Choroid plexus epithelial cell (primary cell): Measurements from ENCODE around the gene CEND1.

ENCODE experiments used
- DNase-seq: peaks from one replicate; pipeline ENCODE4 v3.0.0-alpha.2; 2010; ENCODE audit warnings: low read depth
- H3K4me3 ChIP-seq: 2 replicates; pipeline ENCODE4 v1.5.1; 2011; ENCODE audit warnings: low read depth, mild to moderate bottlenecking, control low read depth, low read length, moderate library complexity
- TF ChIP-seq, protein P1 (sequence below): conservative IDR thresholded peaks from 2 replicates; pipeline ENCODE4 v1.5.1; 2011; ENCODE audit warnings: low read depth, mild to moderate bottlenecking, control low read depth, inconsistent platforms, low read length, moderate library complexity

Gene CEND1

DNA sequence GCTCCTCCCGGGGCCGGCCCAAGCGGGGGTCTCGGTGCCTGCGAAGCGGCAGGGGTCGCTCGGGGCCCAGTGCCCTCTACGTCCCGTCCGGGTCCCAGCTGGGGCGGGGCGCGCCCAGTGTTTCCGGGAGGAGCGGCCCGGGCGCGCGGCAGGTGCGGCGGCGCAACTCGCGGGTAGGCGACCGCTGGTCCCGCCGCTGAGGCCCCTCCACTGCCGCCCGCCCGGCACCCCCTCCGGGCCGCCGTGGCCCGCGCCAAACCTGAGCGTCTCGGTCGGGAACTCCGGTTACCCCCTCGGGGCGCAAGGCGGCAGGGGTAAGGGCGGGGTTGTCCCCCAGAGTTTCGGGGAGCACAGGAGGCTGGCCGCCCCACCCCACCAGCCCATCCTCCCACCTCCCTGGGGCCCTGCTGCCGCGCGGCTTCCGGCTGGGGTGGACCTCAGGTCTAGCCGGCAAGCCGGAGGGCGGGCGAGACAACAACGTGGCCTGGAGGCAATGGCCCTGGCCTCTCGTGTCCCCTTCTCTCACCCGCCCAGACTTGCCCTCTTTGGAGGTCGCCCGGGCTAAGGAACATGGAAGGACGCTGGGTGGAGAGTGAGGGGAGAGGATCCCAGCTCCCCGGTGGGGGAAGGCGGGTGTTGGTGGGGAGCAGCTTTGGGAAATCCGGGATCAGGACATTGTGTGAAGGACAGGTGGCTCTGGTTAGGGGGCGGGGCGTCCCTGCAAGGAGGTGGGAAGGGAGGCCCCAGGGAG lies 37.4 kb upstream of the CEND1 start:
- H3K4me3 ChIP-seq, result peak overlapping the region; percentile 34
- TF ChIP-seq, protein P1, sequence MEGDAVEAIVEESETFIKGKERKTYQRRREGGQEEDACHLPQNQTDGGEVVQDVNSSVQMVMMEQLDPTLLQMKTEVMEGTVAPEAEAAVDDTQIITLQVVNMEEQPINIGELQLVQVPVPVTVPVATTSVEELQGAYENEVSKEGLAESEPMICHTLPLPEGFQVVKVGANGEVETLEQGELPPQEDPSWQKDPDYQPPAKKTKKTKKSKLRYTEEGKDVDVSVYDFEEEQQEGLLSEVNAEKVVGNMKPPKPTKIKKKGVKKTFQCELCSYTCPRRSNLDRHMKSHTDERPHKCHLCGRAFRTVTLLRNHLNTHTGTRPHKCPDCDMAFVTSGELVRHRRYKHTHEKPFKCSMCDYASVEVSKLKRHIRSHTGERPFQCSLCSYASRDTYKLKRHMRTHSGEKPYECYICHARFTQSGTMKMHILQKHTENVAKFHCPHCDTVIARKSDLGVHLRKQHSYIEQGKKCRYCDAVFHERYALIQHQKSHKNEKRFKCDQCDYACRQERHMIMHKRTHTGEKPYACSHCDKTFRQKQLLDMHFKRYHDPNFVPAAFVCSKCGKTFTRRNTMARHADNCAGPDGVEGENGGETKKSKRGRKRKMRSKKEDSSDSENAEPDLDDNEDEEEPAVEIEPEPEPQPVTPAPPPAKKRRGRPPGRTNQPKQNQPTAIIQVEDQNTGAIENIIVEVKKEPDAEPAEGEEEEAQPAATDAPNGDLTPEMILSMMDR, result no peak
- no peak for DNase-seq

DNA sequence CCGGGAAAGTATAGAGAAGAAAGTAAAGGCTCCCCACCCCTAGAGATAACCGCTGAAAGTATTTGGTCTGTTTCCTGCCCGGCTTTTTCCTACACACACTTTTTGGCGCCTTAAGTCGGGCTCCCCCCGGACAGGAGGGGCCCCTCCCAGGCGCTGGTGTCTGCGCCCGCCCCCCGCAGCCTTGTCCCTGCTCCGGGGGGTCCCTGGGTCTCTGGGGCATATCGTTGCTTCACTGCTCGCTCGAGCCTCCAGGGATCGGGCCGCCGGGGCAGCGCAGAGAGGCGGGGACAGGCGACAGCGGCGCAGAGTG lies 36.9 kb upstream of the CEND1 start:
- no peak for DNase-seq
- H3K4me3 ChIP-seq, result peak overlapping the region; percentile 34
- TF ChIP-seq, protein P1, result no peak

DNA sequence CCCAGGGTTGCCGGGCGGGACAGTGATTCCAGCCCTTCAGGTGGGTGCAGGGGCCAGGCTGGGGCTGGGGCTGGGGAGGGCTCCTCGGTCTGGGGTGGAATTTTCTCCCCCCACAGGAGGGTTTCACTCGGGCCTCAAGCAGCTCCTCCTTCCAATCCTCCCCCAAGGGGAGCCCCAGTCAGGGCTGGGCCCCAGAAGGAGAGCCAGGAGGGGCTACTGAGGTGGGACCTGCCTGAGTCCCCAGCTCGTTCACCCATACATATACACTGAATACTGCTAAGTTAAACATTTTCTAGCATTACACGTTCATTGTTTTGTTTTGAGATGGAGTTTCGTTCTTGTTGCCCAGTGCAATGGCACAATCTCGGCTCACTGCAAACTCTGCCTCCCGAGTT lies 36.3 kb upstream of the CEND1 start:
- TF ChIP-seq, protein P1, result no peak
- H3K4me3 ChIP-seq, result no peak overlapping the region
- no peak for DNase-seq

DNA sequence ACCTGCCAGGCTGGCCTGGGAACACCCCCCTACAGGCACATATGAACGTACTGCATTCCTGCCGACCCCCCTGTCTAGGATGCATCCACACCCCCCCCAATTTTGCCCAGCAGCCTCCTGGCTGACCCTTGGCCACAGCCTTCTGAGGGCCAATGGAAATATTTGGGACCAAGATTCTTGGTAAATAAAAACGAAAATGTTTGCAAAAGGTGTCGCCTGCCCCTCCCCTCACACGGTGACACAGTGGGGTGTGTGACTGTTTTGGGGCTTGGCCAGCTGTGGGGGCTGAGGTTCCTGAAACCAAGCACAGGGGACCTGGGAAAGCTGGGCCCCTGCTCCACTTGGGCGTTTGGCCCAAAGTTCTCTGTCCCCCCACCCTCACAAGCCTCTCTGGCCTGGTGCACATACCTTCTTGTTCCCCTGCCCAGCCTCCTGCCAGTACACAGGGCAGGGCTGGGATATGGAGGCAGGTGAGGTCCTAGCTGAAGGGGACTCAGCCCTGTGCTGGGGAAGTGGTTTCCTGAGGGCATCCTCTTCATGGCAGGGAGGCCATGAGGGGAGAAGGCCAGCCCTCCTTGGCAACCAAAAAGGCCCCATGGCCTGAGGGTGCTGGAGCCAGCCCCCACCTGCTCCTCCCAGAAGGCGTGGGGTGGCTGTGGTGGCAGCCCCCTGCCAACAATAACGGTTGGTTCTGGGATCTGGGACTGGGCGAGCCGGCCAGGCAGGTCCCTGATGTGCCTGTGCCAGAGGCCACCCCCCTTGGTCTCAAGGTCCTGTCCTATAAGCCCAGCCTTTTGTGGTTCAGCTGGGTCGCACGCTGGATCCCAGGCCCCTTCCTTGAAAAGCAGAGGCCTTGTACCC lies 35.7 kb upstream of the CEND1 start:
- TF ChIP-seq, protein P1, result no peak
- H3K4me3 ChIP-seq, result no peak overlapping the region
- no peak for DNase-seq

DNA sequence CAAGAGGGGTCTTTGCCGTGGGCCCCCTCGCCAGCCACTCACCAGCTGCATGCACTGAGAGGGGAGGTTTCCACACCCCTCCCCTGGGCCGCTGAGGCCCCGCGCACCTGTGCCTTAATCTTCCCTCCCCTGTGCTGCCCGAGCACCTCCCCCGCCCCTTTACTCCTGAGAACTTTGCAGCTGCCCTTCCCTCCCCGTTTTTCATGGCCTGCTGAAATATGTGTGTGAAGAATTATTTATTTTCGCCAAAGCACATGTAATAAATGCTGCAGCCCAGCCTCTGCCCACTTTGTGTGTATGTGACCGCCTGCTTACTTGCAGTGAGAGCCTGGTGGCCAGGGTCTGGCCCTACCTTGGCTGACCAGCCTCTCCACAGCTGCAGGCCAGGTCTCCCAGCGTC lies 35.1 kb upstream of the CEND1 start:
- DNase-seq, result no peak
- no peak overlapping the region for H3K4me3 ChIP-seq
- TF ChIP-seq, protein P1, result no peak

DNA sequence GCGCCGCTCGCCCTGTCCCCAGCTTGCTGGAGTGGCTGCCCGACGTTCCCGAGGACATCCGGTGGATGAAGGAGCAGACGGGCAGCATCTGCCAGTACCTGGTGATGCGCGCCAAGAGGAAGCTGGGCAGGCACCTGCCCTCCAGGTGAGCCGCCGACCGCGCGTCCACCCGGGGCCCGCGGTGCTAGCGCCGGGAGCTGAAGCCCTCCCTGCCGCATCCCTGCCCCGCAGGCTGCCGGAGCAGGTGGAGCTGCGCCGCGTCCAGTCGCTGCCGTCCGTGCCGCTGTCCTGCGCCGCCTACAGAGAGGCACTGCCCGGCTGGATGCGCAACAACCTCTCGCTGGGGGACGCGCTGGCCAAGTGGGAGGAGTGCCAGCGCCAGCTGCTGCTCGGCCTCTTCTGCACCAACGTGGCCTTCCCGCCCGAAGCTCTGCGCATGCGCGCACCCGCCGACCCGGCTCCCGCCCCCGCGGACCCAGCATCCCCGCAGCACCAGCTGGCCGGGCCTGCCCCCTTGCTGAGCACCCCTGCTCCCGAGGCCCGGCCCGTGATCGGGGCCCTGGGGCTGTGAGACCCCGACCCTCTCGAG lies 34.5 kb upstream of the CEND1 start:
- TF ChIP-seq, protein P1, result no peak
- DNase-seq, result no peak
- H3K4me3 ChIP-seq, result no peak overlapping the region
